IMR-90 (cell line): ENCODE measurements around the gene DOC2B. TPM values are rescaled to one million over a fixed set of nuclear protein-coding genes. Genes with fewer than 3 reads are reported as not detected.

Source experiments
- ATAC-seq: fragments of 200-7000 bp; cut with Tn5 transposase; 2 replicates; pipeline ENCODE4 v1.9.1; 2020; ENCODE audit warnings: low read depth, mild to moderate bottlenecking, moderate library complexity
- BruUV-seq: library from RNA; stranded (reverse); fragments of 400-500 nt; replicated peaks from 2 replicates; lab custom pipeline; 2021; lab: Mats Ljungman, UMichigan
- CTCF ChIA-PET: fragments of 300-600 bp; formaldehyde crosslinking; extraction: SDS; loops from one replicate; lab custom pipeline; 2021; ENCODE audit warnings: antibody characterized with exemption; lab: Yijun Ruan, JAX
- POLR2A ChIA-PET: fragments of 300-600 bp; sonication (Branson Sonifier 250); formaldehyde crosslinking; loops from one replicate; lab custom pipeline; 2022; ENCODE audit warnings: antibody characterized with exemption; ENCODE audit not compliant: unreplicated experiment; lab: Charles Lee
- DNase-seq: peaks from one replicate; pipeline ENCODE4 v3.0.0; 2013
- H2AFZ ChIP-seq: replicated peaks from 2 replicates; pipeline ENCODE3; 2013; ENCODE audit warnings: low read length, mild to moderate bottlenecking; ENCODE audit not compliant: poor library complexity
- H2AK5ac ChIP-seq: 2 replicates; pipeline ENCODE4 v1.6.1; 2013; ENCODE audit warnings: low read depth, low read length, inconsistent platforms
- H2AK9ac ChIP-seq: replicated peaks from 2 replicates; pipeline ENCODE3; 2013; ENCODE audit warnings: mild to moderate bottlenecking, low read depth, low read length, moderate library complexity; ENCODE audit not compliant: poor library complexity
- H2BK120ac ChIP-seq: 2 replicates; pipeline ENCODE4 v1.6.1; 2013; ENCODE audit warnings: low read depth, low read length, inconsistent platforms
- H2BK15ac ChIP-seq: 3 replicates; pipeline ENCODE4 v1.6.1; 2013; ENCODE audit warnings: low read depth, low read length, inconsistent platforms
- H2BK20ac ChIP-seq: 2 replicates; pipeline ENCODE4 v1.6.1; 2013; ENCODE audit warnings: low read depth, mild to moderate bottlenecking, inconsistent platforms, low read length, moderate library complexity
- H2BK5ac ChIP-seq: 2 replicates; pipeline ENCODE4 v1.6.1; 2013; ENCODE audit warnings: mild to moderate bottlenecking, low read depth, low read length, inconsistent platforms; ENCODE audit not compliant: poor library complexity, severe bottlenecking
- H3K14ac ChIP-seq: replicated peaks from 2 replicates; pipeline ENCODE4 v1.6.1; 2013; ENCODE audit warnings: low read depth, low read length, inconsistent platforms
- H3K18ac ChIP-seq: 2 replicates; pipeline ENCODE4 v1.6.1; 2013; ENCODE audit warnings: low read depth, low read length, control low read depth
- H3K23ac ChIP-seq: 2 replicates; pipeline ENCODE4 v1.6.1; 2013; ENCODE audit warnings: low read depth, low read length, inconsistent platforms
- H3K27ac ChIP-seq: 2 replicates; pipeline ENCODE4 v1.5.1; 2013; ENCODE audit warnings: mild to moderate bottlenecking, control low read depth, low read length; ENCODE audit not compliant: insufficient read depth
- H3K27me3 ChIP-seq: 2 replicates; pipeline ENCODE4 v1.6.1; 2013; ENCODE audit warnings: low read length; ENCODE audit not compliant: control insufficient read depth, insufficient read depth
- H3K36me3 ChIP-seq: 2 replicates; pipeline ENCODE4 v1.6.1; 2013; ENCODE audit warnings: low read length, mixed read lengths; ENCODE audit not compliant: control insufficient read depth, insufficient read depth
- H3K4ac ChIP-seq: 2 replicates; pipeline ENCODE4 v1.6.1; 2013; ENCODE audit warnings: low read depth, low read length, inconsistent platforms
- H3K4me1 ChIP-seq: 2 replicates; pipeline ENCODE4 v1.6.1; 2013; ENCODE audit warnings: low read length, mixed read lengths; ENCODE audit not compliant: control insufficient read depth, insufficient read depth
- H3K4me2 ChIP-seq: 2 replicates; pipeline ENCODE4 v1.6.1; 2013; ENCODE audit warnings: low read depth, mild to moderate bottlenecking, control low read depth, low read length, moderate library complexity
- H3K4me3 ChIP-seq: 2 replicates; pipeline ENCODE4 v1.5.1; 2013; ENCODE audit warnings: low read depth, mild to moderate bottlenecking, control low read depth, low read length, moderate library complexity; ENCODE audit not compliant: insufficient read depth
- H3K56ac ChIP-seq: 2 replicates; pipeline ENCODE4 v1.6.1; 2013; ENCODE audit warnings: low read length, inconsistent platforms; ENCODE audit not compliant: insufficient read depth; ENCODE audit errors: extremely low read depth
- H3K79me1 ChIP-seq, 2 experiments: 2 replicates each; pipeline ENCODE4 v1.6.1; 2013; ENCODE audit warnings: low read length in 2 of 2, inconsistent platforms in 1 of 2, low read depth in 1 of 2
- H3K9ac ChIP-seq: 2 replicates; pipeline ENCODE4 v1.6.1; 2013; ENCODE audit warnings: low read depth, low read length, control low read depth
- H3K9me1 ChIP-seq: 2 replicates; pipeline ENCODE4 v1.6.1; 2013; ENCODE audit warnings: low read length, inconsistent platforms; ENCODE audit not compliant: insufficient read depth
- H3K9me3 ChIP-seq: 2 replicates; pipeline ENCODE4 v1.6.1; 2013; ENCODE audit warnings: low read length; ENCODE audit not compliant: control insufficient read depth, insufficient read depth
- H4K20me1 ChIP-seq: 2 replicates; pipeline ENCODE4 v1.6.1; 2013; ENCODE audit warnings: low read length, inconsistent platforms; ENCODE audit not compliant: insufficient read depth
- H4K5ac ChIP-seq: 2 replicates; pipeline ENCODE4 v1.6.1; 2013; ENCODE audit warnings: mild to moderate bottlenecking, low read depth, low read length, control low read depth
- H4K8ac ChIP-seq, 2 experiments: 2 replicates each; pipeline ENCODE4 v1.6.1; 2013; ENCODE audit warnings: low read depth in 2 of 2, low read length in 2 of 2, control low read depth in 1 of 2, inconsistent platforms in 1 of 2
- H4K91ac ChIP-seq: 2 replicates; pipeline ENCODE4 v1.6.1; 2013; ENCODE audit warnings: low read depth, low read length, inconsistent platforms; ENCODE audit not compliant: insufficient read depth
- BHLHE40 ChIP-seq: fragments of 150-350 bp; IDR thresholded peaks from 2 replicates; pipeline ENCODE4 v1.6.1; 2016; ENCODE audit warnings: mild to moderate bottlenecking, low read depth, low read length
- CEBPB ChIP-seq: IDR thresholded peaks from 2 replicates; pipeline ENCODE4 v1.6.1; 2012; ENCODE audit warnings: low read depth, low read length, improper control_type of control experiment
- CHD1 ChIP-seq: IDR thresholded peaks from 2 replicates; pipeline ENCODE4 v1.6.1; 2012; ENCODE audit warnings: low read depth, low read length, improper control_type of control experiment
- CTCF ChIP-seq: conservative IDR thresholded peaks from 2 replicates; pipeline ENCODE4 v1.5.1; 2012; ENCODE audit warnings: mild to moderate bottlenecking, low read depth, low read length, improper control_type of control experiment
- ELK1 ChIP-seq: fragments of 150-350 bp; IDR thresholded peaks from 2 replicates; pipeline ENCODE4 v1.6.1; 2016; ENCODE audit warnings: low read depth, mild to moderate bottlenecking, low read length, moderate library complexity, borderline replicate concordance
- FOS ChIP-seq: fragments of 150-350 bp; IDR thresholded peaks from 2 replicates; pipeline ENCODE4 v1.6.1; 2016; ENCODE audit warnings: low read depth, low read length
- MAZ ChIP-seq: IDR thresholded peaks from 2 replicates; pipeline ENCODE4 v1.6.1; 2012; ENCODE audit warnings: low read depth, mild to moderate bottlenecking, low read length, improper control_type of control experiment, moderate library complexity, borderline replicate concordance
- NFE2L2 ChIP-seq: fragments of 150-350 bp; IDR thresholded peaks from 2 replicates; pipeline ENCODE4 v1.6.1; 2016; ENCODE audit warnings: low read depth, mild to moderate bottlenecking, low read length
- POLR2A ChIP-seq: IDR thresholded peaks from 2 replicates; pipeline ENCODE4 v1.6.1; 2012; ENCODE audit warnings: mild to moderate bottlenecking, low read depth, low read length
- RAD21 ChIP-seq: IDR thresholded peaks from 2 replicates; pipeline ENCODE4 v1.6.1; 2012; ENCODE audit warnings: low read length, improper control_type of control experiment
- RCOR1 ChIP-seq: IDR thresholded peaks from 2 replicates; pipeline ENCODE4 v1.6.1; 2012; ENCODE audit warnings: mild to moderate bottlenecking, low read length, improper control_type of control experiment; ENCODE audit not compliant: insufficient replicate concordance
- RFX5 ChIP-seq: IDR thresholded peaks from 2 replicates; pipeline ENCODE4 v1.8.0; 2012; ENCODE audit warnings: low read depth, mild to moderate bottlenecking, low read length, moderate library complexity
- SMC3 ChIP-seq: fragments of 150-350 bp; IDR thresholded peaks from 2 replicates; pipeline ENCODE4 v1.6.1; 2016; ENCODE audit warnings: low read depth, mild to moderate bottlenecking, antibody characterized with exemption, low read length, moderate library complexity
- USF2 ChIP-seq: fragments of 150-350 bp; IDR thresholded peaks from 2 replicates; pipeline ENCODE4 v1.6.1; 2017; ENCODE audit warnings: mild to moderate bottlenecking, antibody characterized with exemption, low read length, low read depth
- WGBS, 2 experiments: methylation state at CpG; one replicate each; pipeline versions ENCODE4 v1.1.5 to v1.1.7; 2013; ENCODE audit warnings: missing lambda C conversion rate in 2 of 2; ENCODE audit not compliant: insufficient read length in 1 of 2; ENCODE audit errors: extremely low coverage in 2 of 2; 5-methylcytosine and 5-hydroxymethylcytosine counted together
- dilution Hi-C: fragments of 300-500 bp; cut with HindIII; formaldehyde crosslinking; loops from one replicate; pipeline ENCODE4 v1.14.3; 2018; ENCODE audit warnings: low sequenced_read_pairs; ENCODE audit not compliant: unreplicated experiment
- in situ Hi-C: fragments of 300-500 bp; cut with MboI; formaldehyde crosslinking; loops from 3 replicates; pipeline ENCODE4 v1.14.3; 2019; ENCODE audit warnings: low sequenced_read_pairs, inconsistent platforms, mixed read lengths
- intact Hi-C: fragments of 100-400 bp; cut with micrococcal nuclease; formaldehyde crosslinking; loops from 2 replicates; pipeline ENCODE4 v1.10.0; 2022
- polyA plus RNA-seq, 3 experiments: library from polyadenylated mRNA; depleted of rRNA; stranded (reverse); fragments of >200 nt; gene quantifications; 2 replicates each; pipeline ENCODE4 v1.2.3, GENCODE V29; 2012; ENCODE audit warnings: low replicate concordance in 1 of 3
- total RNA-seq: library from RNA; depleted of rRNA; stranded (reverse); fragments of >200 nt; gene quantifications from 2 replicates; pipeline ENCODE4 v1.2.3, GENCODE V29; 2012

DOC2B gene
- total and polyA plus RNA-seq, 2 of the 4 experiments (the other 2 are of a cell fraction), result not detected

GRCh38 chr17:152860-153420 is 28.5 kb downstream of the DOC2B start:
- no peaks in the 10 kb centered on the region for H3K9me3 ChIP-seq
- no peak overlapping the region for H4K5ac ChIP-seq
- no peaks in the 10 kb centered on the region for H3K79me1 ChIP-seq
- DNase-seq, result no peak
- no peak overlapping the region for H3K9ac ChIP-seq
- no peaks in the 10 kb centered on the region for H3K9me1 ChIP-seq
- peaks cover 2% of the 10 kb centered on the region; the same call in 1 of the 2 replicates for H3K4me1 ChIP-seq
- H2AK9ac ChIP-seq, result no peak overlapping the region
- dilution Hi-C loops, result no loop called here
- no peak overlapping the region for H3K4me2 ChIP-seq
- H2BK15ac ChIP-seq, result no peak overlapping the region
- no peaks in the 10 kb centered on the region for H4K20me1 ChIP-seq
- TF ChIP-seq USF2, result no peak
- no peak for TF ChIP-seq NFE2L2
- no peak for TF ChIP-seq ELK1
- no peak for TF ChIP-seq SMC3
- no peak for TF ChIP-seq BHLHE40
- TF ChIP-seq CTCF, result no peak
- no peak for TF ChIP-seq POLR2A
- no peak for TF ChIP-seq RCOR1
- no peak for TF ChIP-seq MAZ
- TF ChIP-seq CEBPB, result no peak
- no peak for TF ChIP-seq CHD1
- TF ChIP-seq FOS, result no peak
- TF ChIP-seq RFX5, result no peak
- no peak for TF ChIP-seq RAD21
- whole genome bisulfite sequencing, 2 experiments, result 84% methylated on average over 4 of the region's 12 CpGs; no CpG with 5 or more reads in 1 of the 2 experiments
- H3K4me3 ChIP-seq, result no peak overlapping the region
- H3K27ac ChIP-seq, result no peak overlapping the region
- peaks cover 12% of the 10 kb centered on the region for H3K27me3 ChIP-seq
- H3K14ac ChIP-seq, result no peak overlapping the region
- no peaks in the 10 kb centered on the region for H3K36me3 ChIP-seq
- ChIA-PET CTCF (no interaction called here), POLR2A (no interaction called here)
- in situ Hi-C loops, result no loop called here
- H2BK5ac ChIP-seq, result no peak overlapping the region
- no peak overlapping the region for H4K91ac ChIP-seq
- H3K4ac ChIP-seq, result no peak overlapping the region
- no peak overlapping the region for H3K18ac ChIP-seq
- no peak overlapping the region for H4K8ac ChIP-seq
- no peak for ATAC-seq
- BruUV-seq, result no TSS peak
- no peak overlapping the region for H2BK20ac ChIP-seq
- no peak overlapping the region for H2AFZ ChIP-seq
- no peak overlapping the region for H2BK120ac ChIP-seq
- no peak overlapping the region for H3K23ac ChIP-seq
- no peak overlapping the region for H3K56ac ChIP-seq
- intact Hi-C loops, result no loop called here
- H2AK5ac ChIP-seq, result no peak overlapping the region
